ENCODE results near the gene SECTM1.

SECTM1 gene

DNA sequence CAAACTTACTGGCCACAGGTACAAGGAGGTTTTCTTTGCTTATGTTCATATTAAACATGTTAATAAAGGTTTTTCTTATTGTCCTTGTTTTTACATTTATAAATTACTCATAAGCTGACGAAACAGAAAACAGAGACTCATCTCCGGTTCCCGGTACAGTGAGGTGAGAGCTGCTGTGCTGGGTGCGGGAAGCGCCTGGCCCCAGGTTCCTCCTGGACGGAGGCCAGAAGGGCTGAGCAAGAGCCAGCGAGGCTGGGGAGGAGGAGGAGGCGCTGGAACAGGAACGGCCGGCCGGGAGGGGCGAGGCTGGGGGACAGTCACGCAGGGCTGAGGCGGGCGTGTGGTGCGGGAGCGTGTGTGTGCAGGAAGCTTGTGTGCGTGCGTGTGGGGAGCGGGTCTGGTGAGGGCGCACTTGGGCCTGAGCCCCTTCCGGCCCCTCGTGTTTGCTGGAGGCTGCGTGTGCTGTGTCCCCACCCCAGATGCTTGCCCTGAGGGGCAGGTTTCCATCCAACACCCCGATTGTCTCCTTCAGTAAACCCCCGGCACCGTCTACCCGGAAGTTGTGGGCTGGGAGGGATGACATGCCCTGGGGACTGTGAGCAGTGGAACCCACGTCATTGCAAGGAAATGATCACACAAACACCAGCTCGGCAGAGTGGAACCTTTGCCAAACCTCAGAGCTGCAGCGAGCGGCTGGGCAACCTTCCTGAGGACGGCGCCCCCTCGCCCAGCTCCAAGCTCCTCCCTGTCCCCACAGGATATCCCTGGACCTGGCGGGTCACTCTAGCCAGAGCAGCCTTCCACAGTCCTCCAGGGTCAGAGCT, 35.6 kb downstream of the SECTM1 start:
- DNase-seq = peak; percentile 82 to 83

DNA sequence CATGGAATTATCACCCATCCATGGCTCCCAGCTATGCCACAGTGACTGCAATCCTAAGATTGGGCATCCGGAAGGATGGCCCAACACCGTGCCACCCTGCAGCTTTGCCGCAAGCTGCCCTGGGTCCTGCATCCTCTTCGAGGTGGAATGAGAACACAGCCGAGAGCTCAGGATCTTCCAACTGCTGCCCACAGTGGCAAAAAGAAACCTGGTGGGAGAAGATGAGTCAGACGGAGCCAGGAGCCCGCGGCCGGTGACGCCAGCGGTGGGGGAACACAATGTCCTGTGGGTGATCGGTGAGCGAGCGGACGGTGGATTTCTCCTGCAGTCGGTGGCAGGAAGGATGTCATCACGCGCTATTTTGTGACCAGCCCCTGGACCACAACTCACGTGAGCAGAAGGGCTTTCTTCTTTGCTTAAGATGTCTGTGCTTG, 36.3 kb downstream of the SECTM1 start:
- DNase-seq = peak; percentile 60 to 81

DNA sequence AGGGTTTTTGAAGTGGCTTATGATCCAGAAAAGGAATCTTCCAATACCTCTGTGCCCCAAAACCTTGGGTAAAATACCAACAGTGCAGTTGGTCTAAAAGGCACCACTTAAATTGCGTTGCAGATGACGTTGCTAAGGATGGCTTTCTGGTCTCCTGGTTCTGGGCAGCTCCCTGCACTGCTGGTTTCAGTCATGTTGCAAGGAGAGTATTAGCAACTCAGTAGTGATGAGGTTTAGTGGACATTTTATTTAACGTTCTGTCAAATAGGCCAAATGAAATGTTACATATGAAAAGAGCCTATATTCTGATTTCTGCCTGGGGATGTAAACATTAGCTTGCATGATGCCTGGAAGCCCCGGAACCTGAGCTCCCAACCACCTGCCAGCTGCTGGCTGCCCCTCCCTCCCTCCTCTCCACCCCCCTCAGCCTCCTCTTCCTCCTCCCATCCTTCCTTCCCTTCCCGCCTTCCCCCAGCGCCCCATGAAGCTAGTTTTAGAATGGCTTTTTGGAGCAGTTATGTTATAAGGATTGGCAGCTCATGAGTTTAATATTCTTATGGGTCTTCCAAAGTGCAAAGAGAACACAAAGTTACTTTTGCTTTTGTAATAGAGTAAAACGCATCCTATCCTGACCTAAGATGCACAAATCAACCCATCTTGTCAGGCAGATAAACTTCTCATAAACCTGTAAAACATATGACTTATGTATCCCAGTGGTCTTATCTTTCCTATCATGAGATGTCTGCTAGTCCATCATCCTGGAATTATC, 36.9 kb downstream of the SECTM1 start:
- DNase-seq = no peak

DNA sequence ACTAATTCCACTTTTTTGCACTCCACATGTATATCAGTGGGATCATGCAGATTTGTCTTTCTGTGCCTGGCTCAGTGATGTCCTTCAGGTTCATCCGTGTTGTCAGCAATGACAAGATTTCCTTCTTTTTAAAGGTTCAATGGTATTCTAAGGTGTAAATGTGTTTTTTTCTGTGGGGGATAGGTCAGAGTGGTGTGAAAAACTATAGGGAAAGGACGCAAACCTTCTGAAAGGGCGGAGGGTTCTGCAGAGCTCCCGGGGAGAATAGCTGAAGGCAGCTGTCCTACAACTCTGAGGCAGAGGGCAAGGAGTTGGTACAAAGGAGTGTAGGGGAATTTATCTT, 38.1 kb downstream of the SECTM1 start:
- DNase-seq = no peak

DNA sequence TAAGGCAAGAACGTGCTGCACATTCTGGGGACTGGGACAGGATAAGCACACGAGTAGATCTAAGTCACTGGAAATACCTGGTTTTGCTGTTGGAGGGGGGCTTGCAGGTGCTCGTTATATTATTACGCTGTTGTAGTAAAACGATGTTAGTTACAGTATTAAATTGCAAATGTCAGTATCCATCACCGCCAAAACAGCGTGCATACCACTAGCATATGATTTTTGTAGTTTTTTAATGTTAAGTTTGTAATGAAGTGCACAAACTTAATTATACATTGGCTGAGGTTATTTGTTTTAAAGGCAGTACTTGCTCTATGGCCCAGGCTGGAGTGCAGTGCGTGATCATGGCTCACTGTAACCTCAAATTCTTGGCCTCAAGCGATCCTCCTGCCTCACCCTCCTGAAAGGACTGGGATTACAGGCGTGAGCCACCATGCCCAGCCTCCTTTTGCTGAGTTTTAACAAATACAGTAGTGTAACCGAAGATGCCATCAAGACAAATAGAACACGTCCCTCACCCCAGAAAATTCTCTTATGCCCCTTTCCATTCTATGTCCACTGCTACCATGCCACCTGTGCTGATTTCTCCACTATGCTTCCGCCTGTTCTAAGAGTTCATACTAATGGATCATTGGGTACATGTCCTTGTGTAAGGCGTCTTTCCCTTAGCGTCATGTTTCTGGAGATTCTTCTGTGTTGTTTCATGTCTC, 39.3 kb downstream of the SECTM1 start:
- no peak for DNase-seq

DNA sequence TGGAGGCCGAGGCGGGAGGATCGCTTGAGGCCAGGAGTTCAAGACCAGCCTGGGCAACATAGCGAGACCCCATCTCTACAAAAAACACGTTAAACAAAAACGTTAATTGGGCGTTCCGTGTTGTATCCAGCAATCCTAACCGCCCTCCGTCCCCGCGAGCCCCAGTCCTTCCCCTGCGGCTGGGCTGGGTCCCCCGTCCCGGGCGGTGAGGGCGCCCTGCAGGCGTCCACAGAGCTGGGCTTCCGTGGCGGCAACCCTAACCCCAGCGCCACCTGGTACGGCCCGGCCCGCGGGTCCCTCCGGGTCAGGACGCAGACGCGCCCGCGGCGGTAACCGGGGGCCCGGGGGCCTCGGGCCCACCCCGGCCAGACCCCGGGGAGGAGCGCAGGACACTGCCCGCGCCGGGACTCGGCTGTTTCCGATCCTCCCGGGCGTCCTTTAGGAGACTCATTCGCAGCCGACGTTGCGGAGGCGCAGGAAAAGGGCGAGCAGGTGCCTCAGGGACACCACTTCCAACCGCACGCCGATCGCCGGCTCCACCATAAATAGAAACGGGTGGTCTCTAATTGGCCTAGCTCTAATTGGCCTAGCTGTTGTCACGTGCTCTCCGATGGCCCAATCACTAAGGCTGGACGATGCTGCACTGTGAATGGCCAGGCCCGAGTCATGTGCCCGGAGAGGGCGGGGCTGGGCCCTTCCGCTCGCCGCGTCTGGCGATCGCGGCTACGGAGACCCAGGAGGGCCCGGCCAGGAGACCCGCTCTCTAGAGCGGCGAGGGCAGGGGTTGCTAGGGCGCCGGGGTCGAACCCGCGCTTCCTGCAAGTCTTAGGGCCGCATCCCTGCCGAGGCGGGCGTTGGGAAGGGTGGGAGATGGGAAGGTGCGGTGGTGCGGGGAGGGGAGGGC, 41.1 kb downstream of the SECTM1 start:
- peak; percentile 95 to 96 for DNase-seq

DNA sequence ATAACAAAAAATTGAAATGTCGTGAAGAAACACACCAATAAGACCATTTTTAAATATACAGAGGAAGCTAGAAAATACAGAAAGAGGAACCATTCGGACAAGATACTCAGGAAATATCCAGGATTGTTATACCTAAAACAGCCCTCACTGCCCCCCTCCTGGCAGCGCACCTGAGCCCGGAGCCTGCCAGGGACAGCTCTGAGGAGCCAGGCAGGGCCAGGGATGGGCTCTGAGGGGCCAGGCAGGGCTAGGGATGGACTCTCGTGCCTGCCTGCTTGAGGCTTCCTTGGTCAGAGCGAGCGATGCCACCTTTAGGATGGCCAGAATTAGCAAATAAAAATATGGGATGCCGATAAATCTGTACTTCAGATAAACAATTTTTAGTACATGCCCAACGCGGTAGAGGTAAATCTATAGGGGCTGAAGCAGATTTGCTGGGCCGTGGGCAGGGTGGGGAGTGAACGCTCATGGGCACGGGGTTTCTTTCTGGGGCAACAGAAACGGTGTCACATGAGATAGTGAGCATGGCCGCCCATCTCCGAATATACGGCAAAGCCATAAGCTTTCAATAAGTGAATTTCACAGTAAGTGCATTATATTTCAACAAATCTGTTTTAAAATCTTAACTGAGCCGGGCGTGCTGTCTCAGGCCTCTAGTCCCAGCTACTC, 41.9 kb downstream of the SECTM1 start:
- no peak for DNase-seq

DNA sequence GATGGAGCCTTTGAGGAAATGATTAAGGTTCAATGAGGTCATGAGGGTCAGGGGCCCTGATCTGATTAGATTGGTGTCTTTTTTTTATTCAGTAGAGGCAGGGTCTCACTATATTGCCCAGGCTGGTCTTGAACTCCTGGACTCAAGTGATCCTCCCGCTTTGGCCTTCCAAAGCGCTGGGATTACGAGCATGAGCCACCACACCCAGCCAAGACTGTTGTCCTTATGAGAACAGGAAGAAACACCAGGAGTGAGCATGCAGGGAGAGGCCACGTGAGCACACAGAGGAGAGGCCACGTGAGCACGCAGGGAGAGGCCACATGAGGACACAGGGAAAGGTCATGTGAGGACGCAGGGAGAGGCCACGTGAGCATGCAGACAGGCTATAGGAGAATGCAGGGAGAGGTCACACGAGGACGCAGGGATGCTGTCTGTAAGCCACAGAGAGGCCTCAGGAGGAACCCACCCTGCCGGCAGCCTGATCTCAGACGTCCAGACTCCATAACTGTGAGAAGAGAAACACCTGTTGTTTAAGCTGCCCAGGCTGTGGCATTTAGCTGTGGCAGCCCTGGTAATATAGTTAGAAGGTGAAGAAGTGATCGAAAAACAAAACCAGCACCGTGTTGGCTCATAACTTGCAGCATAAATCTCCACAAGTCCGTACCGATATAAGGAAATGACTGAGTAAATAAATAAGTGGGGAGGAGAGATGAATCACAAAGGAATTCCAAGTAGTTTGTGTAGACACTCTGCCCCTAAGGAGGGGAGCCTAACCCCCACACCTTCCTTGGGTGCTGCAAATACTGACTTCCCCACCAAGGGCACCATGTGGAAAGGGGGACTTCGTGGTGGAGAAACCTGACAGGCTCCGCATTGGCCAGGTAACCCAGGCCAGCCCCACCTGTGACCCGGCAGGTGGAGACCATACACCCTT, 45.4 kb downstream of the SECTM1 start:
- DNase-seq = peak in 1 of 2 donors; percentile 35

DNA sequence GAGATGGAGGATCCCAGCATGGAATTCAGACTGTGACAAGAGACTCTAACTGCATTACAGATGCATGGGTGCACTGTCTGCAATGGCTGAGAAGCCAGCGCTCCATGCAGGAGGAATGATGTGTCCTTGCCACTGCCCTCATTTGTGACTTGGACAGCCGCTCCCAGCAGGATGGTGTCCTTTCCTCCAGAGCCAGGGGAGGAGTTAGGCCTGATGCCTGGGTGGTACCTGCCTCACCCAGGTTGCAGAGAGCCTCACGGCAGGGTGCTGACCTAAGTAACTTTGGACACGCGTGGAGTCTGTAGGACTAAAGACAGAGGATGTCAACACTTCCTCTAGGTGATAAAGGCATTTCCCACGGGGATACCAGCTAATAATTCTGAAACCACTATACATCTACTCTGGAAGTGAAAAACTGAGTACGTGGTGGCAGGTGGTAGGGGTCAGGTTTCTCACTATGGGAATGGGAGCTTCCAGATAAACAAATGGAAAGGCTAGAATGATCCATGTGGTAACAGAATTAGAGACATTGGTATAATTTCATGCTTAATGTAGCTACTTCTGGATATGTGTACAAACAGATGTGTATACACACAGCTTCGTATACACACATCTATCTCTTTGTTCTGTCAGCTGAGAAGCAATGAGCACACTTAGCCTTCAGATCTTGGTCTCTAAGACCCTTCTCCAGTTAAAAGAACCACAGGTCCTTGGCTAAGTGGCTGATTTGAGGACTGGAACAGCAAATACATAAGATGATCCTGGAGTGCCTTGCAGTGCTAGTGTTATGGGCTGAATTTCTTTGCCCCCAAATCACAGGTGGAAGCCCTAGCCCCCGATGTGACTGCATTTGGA, 46.3 kb downstream of the SECTM1 start:
- no peak for DNase-seq

DNA sequence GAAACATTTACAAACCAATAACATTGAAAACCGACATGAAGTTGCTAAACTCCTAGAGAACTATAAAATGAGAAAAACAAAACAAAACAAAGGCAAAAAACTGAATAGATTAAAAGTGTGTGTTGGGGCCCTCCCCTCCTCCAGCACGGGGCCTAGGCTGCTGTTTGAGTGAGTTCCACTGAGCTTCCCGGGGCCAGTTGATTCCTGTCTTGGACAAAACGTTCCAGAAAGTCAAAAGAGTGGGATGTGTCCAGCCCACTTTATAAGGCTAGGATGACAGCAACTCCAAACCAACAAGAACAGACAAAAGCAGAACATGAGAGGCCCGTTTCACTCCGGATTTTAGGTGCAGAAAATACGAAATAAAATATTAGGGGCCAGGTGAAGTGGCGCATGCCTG, 48.4 kb downstream of the SECTM1 start:
- no peak for DNase-seq

DNA sequence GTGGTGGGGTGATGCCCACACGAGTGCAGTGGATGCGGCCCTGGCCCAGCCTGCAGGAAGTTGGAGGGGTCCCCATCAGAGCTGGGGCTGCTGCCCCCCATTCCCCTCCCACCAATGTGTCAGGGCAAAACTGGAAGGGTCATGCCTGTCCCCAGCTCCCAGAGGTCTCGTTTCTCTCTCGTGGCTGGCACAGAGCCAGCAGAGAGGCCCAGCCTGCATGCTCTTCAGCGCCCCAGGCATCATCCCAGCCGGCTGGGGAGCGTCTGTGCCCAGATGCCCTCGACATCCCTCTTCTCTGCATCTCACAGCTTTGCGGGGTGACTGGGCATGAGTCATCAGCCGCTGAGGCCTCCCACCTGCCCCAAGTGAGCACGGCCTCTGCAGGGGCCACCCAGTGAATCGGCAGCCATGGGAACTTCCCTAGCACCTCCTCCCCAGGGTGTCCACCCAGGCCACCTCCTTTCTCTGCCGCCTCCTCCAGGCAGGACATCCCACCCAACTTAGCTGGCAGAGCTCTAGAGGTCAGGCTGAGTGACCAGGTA, 50.3 kb downstream of the SECTM1 start:
- DNase-seq = peak; percentile 43 to 71

DNA sequence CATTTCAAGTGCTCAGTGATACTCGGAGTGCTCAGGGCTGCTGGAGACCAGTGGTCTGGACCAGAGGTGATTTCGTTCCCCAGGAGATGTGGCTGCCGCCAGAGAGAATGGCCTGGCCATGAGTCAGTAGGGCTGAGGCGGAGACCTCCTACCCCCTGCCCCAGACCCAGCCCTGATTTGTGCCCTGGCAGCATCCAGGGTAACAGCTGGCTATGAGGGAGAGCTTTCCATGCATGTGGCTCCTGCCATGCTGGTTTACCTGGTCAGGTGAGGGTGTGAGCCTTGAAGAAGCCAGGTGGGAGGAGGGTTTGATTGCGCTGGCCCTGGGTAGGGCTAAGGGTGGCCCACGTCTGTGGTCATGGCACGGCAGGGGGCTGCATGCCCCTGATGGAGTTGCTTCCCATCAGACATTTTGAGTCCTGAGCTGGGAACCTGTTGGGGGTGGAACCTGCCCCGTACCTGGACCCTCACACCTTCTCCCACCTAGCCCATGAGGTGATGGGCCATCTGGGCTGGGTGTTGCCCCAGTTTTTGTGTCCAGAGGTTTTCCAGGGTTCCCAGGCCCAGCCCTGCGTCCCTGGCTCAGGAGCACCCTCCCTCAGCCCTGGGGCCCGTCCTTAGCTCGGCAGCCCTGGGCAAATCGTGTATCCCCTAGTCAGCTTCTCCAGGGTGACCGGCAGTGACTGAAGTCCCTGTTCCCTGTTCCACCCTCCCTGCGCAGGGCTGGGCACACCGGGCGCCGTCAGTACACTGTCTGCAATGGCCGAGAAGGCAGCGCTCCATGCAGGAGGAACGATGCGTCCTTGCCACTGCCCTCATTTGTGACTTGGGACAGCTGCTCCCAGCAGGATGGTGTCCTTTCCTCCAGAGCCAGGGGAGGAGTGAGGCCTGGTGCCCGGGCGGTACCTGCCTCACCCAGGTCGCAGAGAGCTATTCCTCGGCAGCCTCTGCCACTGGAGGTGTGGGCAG, 51.0 kb downstream of the SECTM1 start:
- no peak for DNase-seq

DNA sequence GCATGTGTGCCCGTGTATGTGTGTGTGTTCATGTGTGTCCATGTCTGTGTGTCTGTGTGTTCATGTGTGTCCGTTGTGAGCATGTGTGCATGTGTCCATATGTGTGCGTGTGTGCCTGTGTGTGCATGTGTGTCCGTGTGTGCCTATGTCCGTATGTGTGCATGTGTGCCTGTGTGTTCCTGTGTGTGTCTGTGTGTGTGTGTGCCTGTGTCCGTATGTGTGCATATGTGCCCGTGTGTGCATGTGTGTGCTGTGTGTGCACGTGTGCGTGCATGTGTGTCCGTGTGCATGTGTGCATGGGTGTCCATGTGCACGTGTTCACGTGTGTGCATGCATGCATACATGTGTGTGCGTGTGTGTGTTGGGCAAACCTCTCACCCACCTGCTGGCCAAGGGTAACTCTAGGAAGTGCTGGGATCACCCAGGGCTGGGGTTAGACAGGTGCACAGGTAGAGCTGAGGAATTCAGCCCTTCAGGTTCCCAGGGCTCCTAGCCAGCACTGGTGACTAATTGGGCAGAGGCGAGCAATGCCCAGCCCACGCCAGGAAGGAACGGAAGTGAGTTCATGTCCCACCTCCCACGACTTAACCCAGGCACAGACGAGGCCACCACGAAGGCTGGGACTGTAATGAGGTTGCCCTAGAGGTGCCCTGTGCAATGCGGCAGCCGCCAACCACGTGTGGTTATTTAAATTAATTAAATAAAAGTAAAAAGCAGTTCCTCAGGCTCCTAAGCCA, 51.9 kb downstream of the SECTM1 start:
- DNase-seq = peak; percentile 83 to 90

DNA sequence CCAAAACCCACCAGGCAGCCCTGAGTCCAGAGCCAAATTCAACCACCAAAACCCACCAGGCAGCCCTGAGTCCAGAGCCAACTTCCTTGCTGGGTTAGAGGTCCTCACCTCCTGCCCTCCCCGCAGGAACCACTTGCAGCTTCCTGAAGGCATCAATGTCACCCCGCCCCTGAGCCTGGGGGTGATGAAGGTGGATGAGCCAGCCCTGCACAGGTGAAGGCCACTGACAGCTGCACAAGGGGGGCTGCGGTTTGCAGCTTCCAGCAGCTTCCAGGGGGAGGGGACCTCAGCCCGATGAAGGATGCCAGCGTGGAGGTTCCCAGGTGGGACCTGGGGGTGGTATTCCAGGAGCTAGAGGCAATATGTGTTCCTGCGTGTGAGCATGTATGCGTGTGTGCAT, 52.5 kb downstream of the SECTM1 start:
- no peak for DNase-seq

DNA sequence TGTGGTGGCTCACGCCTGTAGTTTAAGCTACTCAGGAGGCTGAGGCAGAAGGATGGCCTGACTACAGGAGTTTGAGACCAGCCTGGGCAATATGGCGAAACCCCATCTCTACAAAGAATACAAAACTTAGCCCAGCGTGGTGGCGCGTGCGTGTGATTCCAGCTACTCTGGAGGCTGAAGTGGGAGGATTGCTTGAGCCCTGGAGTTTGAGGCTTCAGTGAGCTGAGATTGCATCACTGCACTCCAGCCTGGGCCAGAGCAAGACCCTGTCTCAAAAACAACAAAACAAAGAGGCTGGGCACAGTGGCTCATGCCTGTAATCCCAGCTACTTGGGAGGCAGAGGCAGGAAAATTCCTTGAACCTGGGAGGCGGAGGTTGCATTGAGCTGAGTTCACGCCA, 53.0 kb downstream of the SECTM1 start:
- DNase-seq = no peak

DNA sequence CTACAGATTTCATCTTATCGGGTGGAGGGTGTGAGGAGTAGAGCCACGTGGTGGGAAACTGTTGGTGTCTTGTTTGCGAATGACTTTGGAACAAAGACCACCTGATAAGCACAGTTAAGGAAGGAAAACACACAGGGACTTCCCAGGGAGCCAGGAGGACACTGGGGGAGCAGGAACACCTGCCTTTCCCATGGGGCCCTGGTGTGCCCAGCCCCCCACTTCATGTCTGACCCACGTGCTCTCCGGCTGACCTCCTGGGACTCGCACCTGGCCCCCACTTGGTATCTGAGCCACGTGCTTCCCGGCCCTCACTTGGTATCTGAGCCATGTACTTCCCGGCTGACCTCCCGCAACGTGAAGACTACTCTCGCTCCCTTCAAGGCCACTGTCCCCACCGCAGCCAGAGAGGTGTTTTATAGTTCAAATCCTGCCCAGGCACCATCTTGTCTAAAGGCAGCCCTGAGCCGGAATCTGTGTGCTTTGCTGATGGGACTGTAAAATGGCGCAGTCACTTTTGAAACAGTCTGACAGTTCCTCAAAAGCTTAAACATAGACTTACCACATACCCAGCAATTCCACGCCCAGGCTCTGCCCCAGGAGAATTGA, 54.7 kb downstream of the SECTM1 start:
- DNase-seq = peak; percentile 75 to 81

DNA sequence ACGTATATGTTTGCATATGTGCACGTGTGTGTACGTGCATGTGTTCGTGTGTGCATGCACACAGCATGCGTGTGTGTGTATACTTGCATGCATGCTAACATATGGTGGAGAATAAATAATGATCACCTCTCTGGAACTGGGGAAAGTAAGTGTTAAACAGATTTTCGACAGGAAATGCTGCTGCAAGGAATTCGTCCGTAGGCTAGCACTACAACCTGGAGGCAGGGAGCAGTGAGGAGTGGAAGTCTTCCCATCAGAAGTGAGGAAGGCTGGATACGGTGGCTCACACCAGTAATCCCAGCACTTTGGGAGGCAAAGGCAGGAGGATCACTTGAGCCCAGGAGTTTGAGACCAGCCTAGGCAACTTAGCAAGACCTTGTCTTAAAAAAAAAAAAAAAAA, 55.3 kb downstream of the SECTM1 start:
- no peak for DNase-seq

Data from inflammatory macrophage treated with lipopolysaccharide for 1 hour (primary cell).